ENCODE results near the gene FAM124A. TPM values are rescaled to one million over a fixed set of nuclear protein-coding genes. Genes with fewer than 3 reads are reported as not detected.

Gene FAM124A
- total and polyA plus RNA-seq, 10 of the 15 experiments (the other 5 are each of a cell fraction or from before 2014, with no cell fraction given), result not detected

- TF ChIP-seq PKNOX1 (IDR thresholded peaks at IDR 0.05), result no peak
- no peak for TF ChIP-seq IKZF2 (IDR thresholded peaks at IDR 0.05)
- no peak for TF ChIP-seq RAD51 (IDR thresholded peaks at IDR 0.05)
- TF ChIP-seq FOXM1 (IDR thresholded peaks at IDR 0.05; ENCODE audit: low read depth, low read length), result no peak
- no peak for TF ChIP-seq CBFB (IDR thresholded peaks at IDR 0.05; ENCODE audit: low read depth)
Observed at GRCh38 chr13:51201886-51202285, 20.3 kb upstream of the FAM124A start (continued).

- 11% methylated on average over 2 of the region's 2 CpGs for WGBS (ENCODE audit: insufficient coverage, insufficient replicate concordance, low lambda C conversion rate, missing lambda C conversion rate)
Observed at GRCh38 chr13:51202477-51203046, 19.6 kb upstream of the FAM124A start.

More at GRCh38 chr13:51202477-51203046, 19.6 kb upstream of the FAM124A start:
- no peak overlapping the region for H2AFZ ChIP-seq (ENCODE audit: control insufficient read depth, low read depth, low read length)
- no peak overlapping the region for H3K27ac ChIP-seq (ENCODE audit: control insufficient read depth, insufficient read depth)
- no peak overlapping the region for H3K4me2 ChIP-seq (ENCODE audit: control insufficient read depth, insufficient read depth)
- in situ Hi-C loops (cut with MboI) (no loop called here), intact Hi-C loops (cut with micrococcal nuclease; ENCODE audit: unreplicated experiment) (no loop called here)
- H3K27me3 ChIP-seq (replicated peaks in 1 of 2; ENCODE audit: control insufficient read depth in 2 of 2, insufficient read depth in 2 of 2, low read length in 1 of 2), result no peaks in the 10 kb centered on the region
- no peaks in the 10 kb centered on the region for H3K79me2 ChIP-seq (ENCODE audit: control insufficient read depth, insufficient read depth, low read length)
- H3K4me3 ChIP-seq, result no peak overlapping the region
- no TSS peak for BruUV-seq (replicated peaks)
- POLR2A ChIA-PET, result no interaction called here
- H4K20me1 ChIP-seq (ENCODE audit: control insufficient read depth, insufficient read depth), result no peaks in the 10 kb centered on the region
- DNase-seq (ENCODE audit: low read depth, low spot score) (no peak), FAIRE-seq (no peak), ATAC-seq (no peak)
- RAD21 ChIA-PET (ENCODE audit: unreplicated experiment), result no interaction called here
- no peaks in the 10 kb centered on the region; the same call in 2 of the 3 replicates for H3K9me3 ChIP-seq (replicated peaks; ENCODE audit: control insufficient read depth, insufficient read depth, low read length)
- no peaks in the 10 kb centered on the region for H3K4me1 ChIP-seq (ENCODE audit: control insufficient read depth, insufficient read depth, low read length)
- SMC1A ChIA-PET (ENCODE audit: uncharacterized antibody, unreplicated experiment), result interaction anchor here (1.6 kb wide), 1 partner anchor 84 kb away, joined by 3 read pairs; no protein-coding TSS in a partner anchor
- CTCF ChIA-PET, result interaction anchor here (0.9 to 1.7 kb wide), 3 partner anchors 77 to 84 kb away, joined by 4 to 7 read pairs (median 6); no protein-coding TSS in a partner anchor
- H3K9ac ChIP-seq (ENCODE audit: control insufficient read depth, insufficient read depth, low read length), result no peak overlapping the region
- no peaks in the 10 kb centered on the region for H3K36me3 ChIP-seq (ENCODE audit: control insufficient read depth in 2 of 2, insufficient read depth in 2 of 2, low read length in 1 of 2)
- no peak for TF ChIP-seq CREB1 (IDR thresholded peaks at IDR 0.05; ENCODE audit: low read depth)
- no peak for TF ChIP-seq SUZ12 (IDR thresholded peaks at IDR 0.05; ENCODE audit: unreplicated experiment)
- TF ChIP-seq NR2F1 (conservative IDR thresholded peaks at IDR 0.05), result no peak
- no peak for TF ChIP-seq BCL11A (IDR thresholded peaks at IDR 0.05; ENCODE audit: low read depth, low read length)
- TF ChIP-seq RELB (IDR thresholded peaks at IDR 0.05; ENCODE audit: low read depth), result no peak
- TF ChIP-seq FOS (IDR thresholded peaks at IDR 0.05; ENCODE audit: borderline replicate concordance, extremely low read depth, insufficient read length), result no peak
- TF ChIP-seq SPI1 (IDR thresholded peaks at IDR 0.05; ENCODE audit: borderline replicate concordance, insufficient read depth, low read depth, low read length), result no peak
- no peak for TF ChIP-seq SMAD5 (IDR thresholded peaks at IDR 0.05; ENCODE audit: low read depth)
- no peak for TF ChIP-seq KDM1A (IDR thresholded peaks at IDR 0.05; ENCODE audit: borderline replicate concordance)
- no peak for TF ChIP-seq CHD2 (IDR thresholded peaks at IDR 0.05; ENCODE audit: borderline replicate concordance, low read depth, low read length)
- TF ChIP-seq, protein P1, sequence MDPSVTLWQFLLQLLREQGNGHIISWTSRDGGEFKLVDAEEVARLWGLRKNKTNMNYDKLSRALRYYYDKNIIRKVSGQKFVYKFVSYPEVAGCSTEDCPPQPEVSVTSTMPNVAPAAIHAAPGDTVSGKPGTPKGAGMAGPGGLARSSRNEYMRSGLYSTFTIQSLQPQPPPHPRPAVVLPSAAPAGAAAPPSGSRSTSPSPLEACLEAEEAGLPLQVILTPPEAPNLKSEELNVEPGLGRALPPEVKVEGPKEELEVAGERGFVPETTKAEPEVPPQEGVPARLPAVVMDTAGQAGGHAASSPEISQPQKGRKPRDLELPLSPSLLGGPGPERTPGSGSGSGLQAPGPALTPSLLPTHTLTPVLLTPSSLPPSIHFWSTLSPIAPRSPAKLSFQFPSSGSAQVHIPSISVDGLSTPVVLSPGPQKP (IDR thresholded peaks at IDR 0.05; ENCODE audit: low read depth, low read length), result no peak

Measured in GM12878 (cell line).